HEK293T (cell line): ENCODE measurements around the gene CHST1.

Experiments
- ARNT ChIP-seq: fragments of 450-650 bp; IDR thresholded peaks from 2 replicates; pipeline ENCODE4 v1.6.1; 2017; ENCODE audit warnings: mild to moderate bottlenecking
- HDGF ChIP-seq: fragments of 450-650 bp; IDR thresholded peaks from 2 replicates; pipeline ENCODE4 v1.6.1; 2017; ENCODE audit warnings: antibody characterized with exemption, borderline replicate concordance
- ZNF384 ChIP-seq: fragments of 450-650 bp; IDR thresholded peaks from 2 replicates; pipeline ENCODE4 v1.6.1; 2016
- TF ChIP-seq, protein P1 (sequence below): fragments of 450-650 bp; IDR thresholded peaks from 2 replicates; pipeline ENCODE4 v1.6.1; 2016

DNA sequence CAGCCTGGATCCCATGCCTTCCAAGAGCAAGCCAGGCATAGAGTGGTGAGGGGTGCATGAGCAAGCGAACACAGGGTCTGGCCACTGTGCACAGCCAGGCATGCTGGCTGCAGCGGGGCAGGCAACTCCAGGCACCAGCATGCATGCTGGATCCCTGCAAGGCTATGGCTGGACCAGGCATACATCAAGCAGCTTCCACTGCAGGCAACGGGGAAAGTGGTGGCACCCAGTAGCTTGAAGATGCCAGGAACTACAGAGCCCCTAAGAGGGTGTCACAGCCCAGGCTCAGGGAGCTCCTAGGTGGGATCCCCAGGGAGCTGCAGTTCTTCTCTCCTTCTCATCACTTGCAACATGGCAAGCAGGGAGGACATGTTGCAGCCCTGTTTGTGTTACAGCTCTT is 45.2 kb downstream of the CHST1 start:
- TF ChIP-seq HDGF (no peak), ARNT (no peak), ZNF384 (no peak)
- TF ChIP-seq, protein P1, sequence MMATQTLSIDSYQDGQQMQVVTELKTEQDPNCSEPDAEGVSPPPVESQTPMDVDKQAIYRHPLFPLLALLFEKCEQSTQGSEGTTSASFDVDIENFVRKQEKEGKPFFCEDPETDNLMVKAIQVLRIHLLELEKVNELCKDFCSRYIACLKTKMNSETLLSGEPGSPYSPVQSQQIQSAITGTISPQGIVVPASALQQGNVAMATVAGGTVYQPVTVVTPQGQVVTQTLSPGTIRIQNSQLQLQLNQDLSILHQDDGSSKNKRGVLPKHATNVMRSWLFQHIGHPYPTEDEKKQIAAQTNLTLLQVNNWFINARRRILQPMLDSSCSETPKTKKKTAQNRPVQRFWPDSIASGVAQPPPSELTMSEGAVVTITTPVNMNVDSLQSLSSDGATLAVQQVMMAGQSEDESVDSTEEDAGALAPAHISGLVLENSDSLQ = no peak
